Omental fat pad (tissue), 4 donors: ENCODE data around the gene JPH3. TPM values are rescaled to one million over a fixed set of nuclear protein-coding genes. Genes with fewer than 3 reads are reported as not detected.

Source experiments
- ATAC-seq: fragments of 150-250 bp; one replicate; pipeline ENCODE4 v1.9.1; 2016; ENCODE audit warnings: mild to moderate bottlenecking, moderate library complexity; ENCODE audit not compliant: low FRiP score
- DNase-seq: peaks from one replicate; pipeline ENCODE4 v3.0.0-alpha.2; 2019; ENCODE audit warnings: low spot score
- CTCF ChIP-seq, 3 donors: fragments of 450-650 bp; IDR thresholded peaks; one replicate each; pipeline ENCODE4 v1.5.1; 2016 to 2017; ENCODE audit warnings: antibody characterized with exemption in 3 of 3, mild to moderate bottlenecking in 3 of 3, moderate library complexity in 2 of 3
- total RNA-seq, 4 donors: library from RNA; depleted of rRNA; stranded (reverse); fragments of >200 nt; gene quantifications; one replicate each; pipeline ENCODE4 v1.1.0, GENCODE V29; 2016

The JPH3 gene
- total RNA-seq, 4 donors from 2014 or later = 0.32 TPM; not detected in 3

GRCh38 chr16:87626401-87626800 lies 24.1 kb downstream of the JPH3 start:
- no peak for ATAC-seq
- TF ChIP-seq CTCF (IDR thresholded peaks at IDR 0.05) = no peak

DNA sequence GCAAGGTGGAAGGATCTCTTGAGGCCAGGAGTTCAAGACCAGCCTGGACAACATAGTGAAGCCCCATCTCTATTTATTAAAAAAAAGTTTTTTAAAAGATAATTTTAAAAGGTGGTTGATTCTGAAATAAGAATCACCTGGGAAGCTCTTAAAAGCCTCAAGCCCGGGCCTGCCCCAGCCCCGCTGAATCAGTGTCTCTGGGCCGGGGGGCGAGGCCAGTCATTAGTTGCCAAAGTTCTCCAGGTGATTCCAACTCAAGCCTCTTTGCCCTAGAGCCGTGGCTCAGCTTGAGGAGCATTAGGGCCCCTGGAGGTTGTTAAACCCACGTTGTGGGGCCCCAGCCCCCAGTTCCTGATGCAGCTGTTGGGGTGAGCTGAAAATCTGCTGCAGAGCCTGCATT lies 24.6 kb downstream of the JPH3 start:
- TF ChIP-seq CTCF (IDR thresholded peaks at IDR 0.05) = no peak
- DNase-seq (no peak), ATAC-seq (no peak)

More at GRCh38 chr16:87626401-87626800, 24.1 kb downstream of the JPH3 start:
- no peak for DNase-seq

GRCh38 chr16:87627542-87628245 lies 25.4 kb downstream of the JPH3 start:
- no peak for TF ChIP-seq CTCF (IDR thresholded peaks at IDR 0.05)
- DNase-seq (no peak), ATAC-seq (no peak)

DNA sequence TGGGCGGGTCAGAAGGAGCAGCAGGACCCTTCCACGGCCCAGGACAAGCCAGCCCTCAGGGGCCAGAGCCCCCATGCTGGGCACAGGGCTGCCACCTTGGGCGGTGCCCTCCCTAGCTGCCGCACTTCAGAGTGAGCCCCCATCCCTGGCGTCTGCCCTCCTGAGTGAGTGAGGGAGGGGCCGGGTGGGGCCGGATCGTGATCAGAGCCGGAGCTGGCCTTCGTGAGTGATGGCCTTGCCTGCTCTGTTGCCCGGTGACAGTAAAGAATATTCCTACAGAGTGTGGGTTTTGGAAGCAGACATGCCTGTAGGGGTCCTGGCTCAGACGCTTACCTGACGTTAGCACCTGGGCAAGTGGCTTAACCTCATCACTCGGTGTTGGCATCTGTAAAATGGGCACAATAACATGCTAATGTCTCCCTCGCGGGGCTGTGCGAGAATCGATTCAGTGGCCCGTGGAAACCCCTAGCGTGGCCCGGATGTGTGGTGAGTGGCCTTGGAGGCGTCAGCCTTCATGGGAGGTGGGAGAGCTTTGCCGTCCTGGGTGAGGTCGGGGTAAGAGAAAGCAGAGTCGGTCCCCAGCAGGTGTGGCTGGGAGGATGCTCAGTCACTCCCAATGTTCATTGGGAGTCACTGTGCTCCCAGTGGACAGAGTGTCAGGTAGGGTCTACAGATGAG lies 26.1 kb downstream of the JPH3 start:
- no peak for TF ChIP-seq CTCF (IDR thresholded peaks at IDR 0.05)
- ATAC-seq (no peak), DNase-seq (no peak)

- no peak for TF ChIP-seq CTCF (IDR thresholded peaks at IDR 0.05)
- DNase-seq (no peak), ATAC-seq (no peak)
Observed at GRCh38 chr16:87628940-87629339, 26.6 kb downstream of the JPH3 start.

- ATAC-seq (no peak), DNase-seq (no peak)
- no peak for TF ChIP-seq CTCF (IDR thresholded peaks at IDR 0.05)
Observed at GRCh38 chr16:87631067-87631466, 28.8 kb downstream of the JPH3 start.

DNA sequence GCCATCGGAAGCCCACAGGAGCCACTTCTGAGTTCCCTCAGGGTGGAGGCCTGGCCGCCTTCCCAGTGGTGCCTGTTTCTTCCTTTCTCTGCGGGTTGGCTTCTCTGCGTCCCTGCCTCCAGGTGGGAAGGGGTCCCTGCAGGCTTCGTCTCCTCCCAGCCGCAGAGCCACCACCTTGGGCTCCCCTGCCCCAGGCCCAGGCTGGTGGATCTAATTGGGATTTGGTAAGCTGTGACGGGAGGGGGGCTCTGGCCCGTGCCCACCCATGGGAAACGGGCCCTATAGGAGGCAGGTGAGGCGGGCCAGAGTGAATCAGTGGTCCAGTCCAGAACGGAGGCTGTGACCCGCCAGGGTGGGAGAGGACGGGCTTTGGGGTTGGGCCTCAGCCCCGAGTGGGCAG lies 32.1 kb downstream of the JPH3 start:
- no peak for TF ChIP-seq CTCF (IDR thresholded peaks at IDR 0.05)
- DNase-seq = no peak
- no peak for ATAC-seq
